Type B pancreatic cell (in vitro differentiated cells): ENCODE data around the gene MPHOSPH10. TPM values are rescaled to one million over a fixed set of nuclear protein-coding genes. Genes with fewer than 3 reads are reported as not detected.

Experiments used
- DNase-seq: peaks from one replicate; pipeline ENCODE4 v3.0.0; 2021; ENCODE audit warnings: mixed read lengths; ENCODE audit not compliant: unreplicated experiment; ENCODE audit errors: extremely low spot score
- H3K27ac Mint-ChIP-seq: 2 replicates; pipeline ENCODE4 v1.8.0; 2021; ENCODE audit warnings: mild to moderate bottlenecking, mixed read lengths
- H3K27me3 Mint-ChIP-seq: 2 replicates; pipeline ENCODE4 v1.8.0; 2021; ENCODE audit warnings: mixed read lengths
- H3K36me3 Mint-ChIP-seq: 2 replicates; pipeline ENCODE4 v1.8.0; 2021; ENCODE audit warnings: mixed read lengths
- H3K4me1 Mint-ChIP-seq: one replicate; pipeline ENCODE4 v1.8.0; 2021; ENCODE audit warnings: mixed read lengths; ENCODE audit not compliant: unreplicated experiment
- H3K4me3 Mint-ChIP-seq: 2 replicates; pipeline ENCODE4 v1.8.0; 2021; ENCODE audit warnings: mild to moderate bottlenecking, mixed read lengths
- H3K9me3 Mint-ChIP-seq: 2 replicates; pipeline ENCODE4 v1.8.0; 2021; ENCODE audit warnings: mixed read lengths
- CTCF ChIP-seq: fragments of 200-600 bp; sonication (generic); conservative IDR thresholded peaks from 2 replicates; pipeline ENCODE4 v1.5.0; 2021; ENCODE audit warnings: antibody characterized with exemption, mild to moderate bottlenecking
- total RNA-seq: library from RNA; stranded (reverse); gene quantifications from 2 replicates; pipeline ENCODE4 v1.2.1, GENCODE V29; 2021; ENCODE audit warnings: low replicate concordance

Gene MPHOSPH10
- total RNA-seq, 1 donor from 2014 or later = 41.7 TPM

- Mint-ChIP-seq H3K4me3 (no peak overlapping the region), H3K36me3 (no peaks in the 10 kb centered on the region), H3K4me1 (peaks cover 7% of the 10 kb centered on the region), H3K9me3 (no peaks in the 10 kb centered on the region), H3K27ac (peak overlapping the region; percentile 58), H3K27me3 (peaks cover 27% of the 10 kb centered on the region)
- no peak for TF ChIP-seq CTCF
- DNase-seq = no peak
These were observed 25.4 kb downstream of the MPHOSPH10 start for GRCh38 chr2:71155846-71156245.

GRCh38 chr2:71156573-71156972 lies 26.1 kb downstream of the MPHOSPH10 start:
- Mint-ChIP-seq H3K4me1 (peaks cover 7% of the 10 kb centered on the region), H3K36me3 (no peaks in the 10 kb centered on the region), H3K27ac (no peak overlapping the region), H3K27me3 (peaks cover 27% of the 10 kb centered on the region), H3K4me3 (no peak overlapping the region), H3K9me3 (no peaks in the 10 kb centered on the region)
- TF ChIP-seq CTCF = no peak
- no peak for DNase-seq

- H3K27ac Mint-ChIP-seq = no peak overlapping the region
- H3K4me3 Mint-ChIP-seq = no peak overlapping the region
- H3K27me3 Mint-ChIP-seq = peaks cover 31% of the 10 kb centered on the region
- peak; percentile 79 for DNase-seq
- peak; percentile 83 for TF ChIP-seq CTCF
- no peaks in the 10 kb centered on the region for H3K36me3 Mint-ChIP-seq
- H3K4me1 Mint-ChIP-seq = peaks cover 7% of the 10 kb centered on the region
- H3K9me3 Mint-ChIP-seq = no peaks in the 10 kb centered on the region
These were observed 26.8 kb downstream of the MPHOSPH10 start for GRCh38 chr2:71157124-71157793.

- no peaks in the 10 kb centered on the region for H3K9me3 Mint-ChIP-seq
- TF ChIP-seq CTCF = no peak
- H3K36me3 Mint-ChIP-seq = no peaks in the 10 kb centered on the region
- no peak overlapping the region for H3K27ac Mint-ChIP-seq
- H3K27me3 Mint-ChIP-seq = peaks cover 19% of the 10 kb centered on the region
- H3K4me3 Mint-ChIP-seq = no peak overlapping the region
- DNase-seq = no peak
- no peaks in the 10 kb centered on the region for H3K4me1 Mint-ChIP-seq
These were observed 36.4 kb downstream of the MPHOSPH10 start for GRCh38 chr2:71166812-71167211.

GRCh38 chr2:71173096-71173495 lies 42.7 kb downstream of the MPHOSPH10 start:
- H3K36me3 Mint-ChIP-seq = no peaks in the 10 kb centered on the region
- H3K4me1 Mint-ChIP-seq = no peaks in the 10 kb centered on the region
- DNase-seq = no peak
- H3K27ac Mint-ChIP-seq = no peak overlapping the region
- H3K27me3 Mint-ChIP-seq = peaks cover 13% of the 10 kb centered on the region
- TF ChIP-seq CTCF = no peak
- no peaks in the 10 kb centered on the region for H3K9me3 Mint-ChIP-seq
- no peak overlapping the region for H3K4me3 Mint-ChIP-seq
